H1 (cell line): ENCODE measurements around the gene COMMD7. TPM values are rescaled to one million over a fixed set of nuclear protein-coding genes. Genes with fewer than 3 reads are reported as not detected.

ENCODE experiments used
- CTCF ChIA-PET: fragments of 300-600 bp; sonication (Branson Sonifier 250); formaldehyde crosslinking; loops from one replicate; lab custom pipeline; 2021; ENCODE audit not compliant: partially characterized antibody; lab: Charles Lee
- POLR2A ChIA-PET: fragments of 300-600 bp; sonication (Branson Sonifier 250); formaldehyde crosslinking; loops from one replicate; lab custom pipeline; 2021; ENCODE audit warnings: inconsistent platforms; ENCODE audit not compliant: partially characterized antibody; lab: Charles Lee
- DNase-seq, 2 experiments: peaks; one replicate each; pipeline versions ENCODE4 v3.0.0 to v3.0.0-alpha.2; 2010 to 2022; ENCODE audit warnings: low spot score in 2 of 2, low read depth in 1 of 2, mixed read lengths in 1 of 2
- FAIRE-seq: peaks from 2 replicates; lab custom pipeline; 2011; peaks lifted over from hg19 to GRCh38; lab: Jason Lieb, UNC
- H2AFZ ChIP-seq: 2 replicates; pipeline ENCODE4 v1.8.1; 2012; ENCODE audit warnings: low read length, inconsistent platforms
- H2AK5ac ChIP-seq: 2 replicates; pipeline ENCODE4 v1.6.1; 2013; ENCODE audit warnings: low read depth, low read length
- H2BK120ac ChIP-seq: replicated peaks from 2 replicates; pipeline ENCODE3; 2013; ENCODE audit warnings: low read depth, low read length, inconsistent platforms
- H2BK12ac ChIP-seq: 2 replicates; pipeline ENCODE4 v1.6.1; 2013; ENCODE audit warnings: low read depth, low read length
- H2BK15ac ChIP-seq: 2 replicates; pipeline ENCODE4 v1.6.1; 2013; ENCODE audit warnings: low read length
- H2BK20ac ChIP-seq: 2 replicates; pipeline ENCODE4 v1.6.1; 2013; ENCODE audit warnings: low read length
- H2BK5ac ChIP-seq: 2 replicates; pipeline ENCODE4 v1.6.1; 2013; ENCODE audit warnings: low read depth, low read length
- H3K14ac ChIP-seq: 2 replicates; pipeline ENCODE4 v1.6.1; 2013; ENCODE audit warnings: inconsistent platforms; ENCODE audit not compliant: insufficient read length
- H3K18ac ChIP-seq: 2 replicates; pipeline ENCODE4 v1.6.1; 2013; ENCODE audit warnings: low read length; ENCODE audit errors: extremely low read depth
- H3K23ac ChIP-seq: 2 replicates; pipeline ENCODE4 v1.6.1; 2013; ENCODE audit warnings: inconsistent platforms; ENCODE audit not compliant: insufficient read length
- H3K23me2 ChIP-seq: 2 replicates; pipeline ENCODE4 v1.6.1; 2013; ENCODE audit warnings: low read depth, low read length
- H3K27ac ChIP-seq: 2 replicates; pipeline ENCODE4 v1.6.1; 2011; ENCODE audit warnings: low read depth, low read length, inconsistent platforms
- H3K27me3 ChIP-seq, 4 experiments: replicated peaks in 1 of 4; 1 replicate in 1 of 4; 2 replicates in 3 of 4; pipeline versions ENCODE4 v1.6.1 to v1.8.1; 2011 to 2013; ENCODE audit warnings: low read length in 3 of 4, mild to moderate bottlenecking in 3 of 4, inconsistent platforms in 2 of 4, mixed read lengths in 2 of 4, moderate library complexity in 1 of 4; ENCODE audit not compliant: control insufficient read depth in 3 of 4, insufficient read depth in 3 of 4; ENCODE audit errors: extremely low read depth in 1 of 4
- H3K36me3 ChIP-seq, 4 experiments: 2 replicates each; pipeline versions ENCODE4 v1.6.1 to v1.8.1; 2011 to 2013; ENCODE audit warnings: mild to moderate bottlenecking in 4 of 4, low read length in 3 of 4, moderate library complexity in 2 of 4, control low read depth in 1 of 4, inconsistent platforms in 1 of 4; ENCODE audit not compliant: insufficient read depth in 4 of 4, control insufficient read depth in 2 of 4
- H3K4ac ChIP-seq: replicated peaks from 2 replicates; pipeline ENCODE3; 2013; ENCODE audit warnings: low read length, low read depth, mixed read lengths, inconsistent platforms; ENCODE audit not compliant: insufficient read length
- H3K4me1 ChIP-seq, 4 experiments: replicated peaks in 1 of 4; 1 replicate in 1 of 4; 2 replicates in 3 of 4; pipeline versions ENCODE4 v1.6.1 to v1.8.1; 2011 to 2013; ENCODE audit warnings: low read length in 3 of 4, inconsistent platforms in 2 of 4, mixed read lengths in 1 of 4; ENCODE audit not compliant: insufficient read depth in 4 of 4, control insufficient read depth in 3 of 4
- H3K4me2 ChIP-seq, 2 experiments: 2 replicates each; pipeline versions ENCODE4 v1.6.1 to v1.8.1; 2011 to 2013; ENCODE audit warnings: low read depth in 2 of 2, low read length in 2 of 2, control low read depth in 1 of 2, inconsistent platforms in 1 of 2, mild to moderate bottlenecking in 1 of 2; ENCODE audit not compliant: insufficient read depth in 1 of 2
- H3K4me3 ChIP-seq, 4 experiments: fragments of 200-600, 300-600 bp in 1 of 4; sonication (generic), shearing (Covaris generic), sonication (Bioruptor Twin) in 1 of 4; 2 replicates each; pipeline versions ENCODE4 v1.5.1 to v1.8.1; 2011 to 2016; ENCODE audit warnings: low read length in 4 of 4, low read depth in 3 of 4, control low read depth in 2 of 4, inconsistent platforms in 2 of 4, mild to moderate bottlenecking in 2 of 4, mixed read lengths in 1 of 4, moderate library complexity in 1 of 4; ENCODE audit not compliant: insufficient read depth in 2 of 4; ENCODE audit errors: extremely low read depth in 1 of 4
- H3K56ac ChIP-seq: replicated peaks from 2 replicates; pipeline ENCODE3; 2013; ENCODE audit warnings: low read depth, mild to moderate bottlenecking, mixed read lengths, low read length, inconsistent platforms; ENCODE audit not compliant: insufficient read length
- H3K79me1 ChIP-seq: 2 replicates; pipeline ENCODE4 v1.6.1; 2013; ENCODE audit warnings: low read depth, low read length, control low read depth
- H3K79me2 ChIP-seq, 2 experiments: 2 replicates each; pipeline versions ENCODE4 v1.6.1 to v1.8.1; 2012 to 2013; ENCODE audit warnings: low read length in 2 of 2, mild to moderate bottlenecking in 2 of 2, inconsistent platforms in 1 of 2; ENCODE audit not compliant: insufficient read depth in 2 of 2, control insufficient read depth in 1 of 2
- H3K9ac ChIP-seq, 4 experiments: replicated peaks in 1 of 4; 1 replicate in 1 of 4; 2 replicates in 3 of 4; pipeline versions ENCODE4 v1.6.1 to v1.8.1; 2011 to 2013; ENCODE audit warnings: low read depth in 3 of 4, low read length in 3 of 4, control low read depth in 2 of 4, mild to moderate bottlenecking in 2 of 4, moderate library complexity in 2 of 4, inconsistent platforms in 1 of 4; ENCODE audit errors: extremely low read depth in 1 of 4
- H3K9me3 ChIP-seq, 2 experiments: 2 replicates each; pipeline versions ENCODE4 v1.6.1 to v1.8.1; 2012 to 2013; ENCODE audit warnings: mild to moderate bottlenecking in 2 of 2, moderate library complexity in 2 of 2, control low read depth in 1 of 2, inconsistent platforms in 1 of 2, low read depth in 1 of 2, low read length in 1 of 2, mixed read lengths in 1 of 2; ENCODE audit not compliant: insufficient read depth in 2 of 2
- H4K20me1 ChIP-seq, 2 experiments: replicated peaks in 1 of 2; 2 replicates each; pipeline versions ENCODE3 to v1.8.1; 2011 to 2013; ENCODE audit warnings: inconsistent platforms in 2 of 2, low read length in 2 of 2, mild to moderate bottlenecking in 1 of 2; ENCODE audit not compliant: insufficient read depth in 2 of 2, control insufficient read depth in 1 of 2
- H4K5ac ChIP-seq: 2 replicates; pipeline ENCODE4 v1.6.1; 2013; ENCODE audit warnings: low read length, low read depth, mixed read lengths, inconsistent platforms; ENCODE audit not compliant: insufficient read length
- H4K8ac ChIP-seq: 2 replicates; pipeline ENCODE4 v1.8.0; 2013; ENCODE audit warnings: mild to moderate bottlenecking, moderate library complexity, low read length, inconsistent platforms; ENCODE audit not compliant: insufficient read depth; ENCODE audit errors: extremely low read depth
- H4K91ac ChIP-seq: replicated peaks from 2 replicates; pipeline ENCODE3; 2013; ENCODE audit warnings: low read length, mixed read lengths, inconsistent platforms; ENCODE audit not compliant: insufficient read length
- KDM5A ChIP-seq: fragments of 200-600 bp; IDR thresholded peaks from 2 replicates; pipeline ENCODE4 v1.7.1; 2012; ENCODE audit warnings: mild to moderate bottlenecking, low read length, inconsistent platforms, mixed read lengths
- polyA plus RNA-seq, 7 experiments: library from polyadenylated mRNA; depleted of rRNA in 3 of 7; stranded (reverse) in 5 of 7; unstranded in 2 of 7; fragments of >200 nt in 5 of 7; fragments of 200-250 nt in 2 of 7; gene quantifications; 1 replicate in 5 of 7; 2 replicates in 1 of 7; 4 replicates in 1 of 7; pipeline versions ENCODE4 v1.2.1 to v1.2.3, GENCODE V29; 2011 to 2013; ENCODE audit warnings: missing spikeins in 2 of 7, mixed read lengths in 2 of 7
- total RNA-seq: library from RNA; stranded (reverse); fragmentation: NEBNext Ultra II Directional; extraction: Animal tissue kit (Norgen Biotek cat#: 25700); gene quantifications from 2 replicates; pipeline ENCODE4 v1.2.1, GENCODE V29; 2021

The COMMD7 gene
- total and polyA plus RNA-seq, 2 of the 8 experiments (the other 6 are each of a cell fraction or from before 2014, with no cell fraction given), result 39.4 to 48.9 TPM

DNA sequence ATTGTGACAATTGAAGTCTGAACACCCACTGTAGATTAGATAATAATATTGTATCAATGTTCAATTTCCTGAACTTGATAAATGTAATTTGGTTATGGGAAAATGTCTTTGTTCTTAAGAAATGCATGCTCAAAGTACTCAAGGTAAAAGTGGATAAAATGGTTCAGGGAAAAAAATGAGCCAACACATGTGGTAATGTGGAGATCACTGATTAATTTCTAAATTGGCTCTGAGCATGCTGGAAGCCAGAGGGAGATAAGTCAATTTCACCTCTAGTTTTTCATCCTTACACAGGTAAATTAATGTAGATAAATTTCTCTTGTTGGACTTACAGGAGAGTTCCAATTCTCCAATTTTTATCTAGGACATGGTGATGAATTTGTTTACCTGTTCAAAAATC, 8.0 kb upstream of the COMMD7 start:
- FAIRE-seq (no peak), DNase-seq (no peak)
- peak overlapping the region; percentile 80 for H3K27ac ChIP-seq
- no peaks in the 10 kb centered on the region for H3K79me1 ChIP-seq
- H3K56ac ChIP-seq, result peak overlapping the region; percentile 77
- ChIA-PET CTCF (interaction anchor here (0.7 kb wide), 1 partner anchor 9 kb away, joined by 3 read pairs; the partner anchor contains the start of gene COMMD7), POLR2A (interaction anchor here (1.3 to 1.6 kb wide), 3 partner anchors 9 to 14 kb away, joined by 7 to 12 read pairs (median 12); partner anchors contain the start of gene DNMT3B)
- H3K4me2 ChIP-seq, result peak overlapping the region; percentile 12 to 52
- peak overlapping the region; percentile 75; the same call in 1 of the 2 replicates for H3K18ac ChIP-seq
- peak overlapping the region; percentile 98; the same call in 1 of the 2 replicates for H2BK5ac ChIP-seq
- peak overlapping the region; percentile 89 for H3K4ac ChIP-seq
- 0 out of 4 replicates have a peak, but pooled peaks cover 0 to 1% of the 10 kb centered on the region in 2 experiments for H3K79me2 ChIP-seq
- H4K91ac ChIP-seq, result peak overlapping the region; percentile 91
- peaks cover 18 to 29% (median 27%) of the 10 kb centered on the region in 4 experiments for H3K4me1 ChIP-seq
- no peak overlapping the region for H2AFZ ChIP-seq
- H2AK5ac ChIP-seq, result no peak overlapping the region
- H3K14ac ChIP-seq, result no peak overlapping the region
- H3K36me3 ChIP-seq, result no peaks in the 10 kb centered on the region
- H3K4me3 ChIP-seq, result peak overlapping the region in 1 of 4 experiments; percentile 35; a peak in 2 of 8 replicates
- peak overlapping the region; percentile 93; the same call in 1 of the 2 replicates for H2BK20ac ChIP-seq
- no peaks in the 10 kb centered on the region for H4K20me1 ChIP-seq
- H2BK120ac ChIP-seq, result peak overlapping the region; percentile 100
- peak overlapping the region; percentile 97 for H4K5ac ChIP-seq
- no peaks in the 10 kb centered on the region for H3K27me3 ChIP-seq
- TF ChIP-seq KDM5A, result no peak
- no peak overlapping the region for H2BK15ac ChIP-seq
- no peak overlapping the region; the same call in 1 of the 2 replicates for H2BK12ac ChIP-seq
- peaks cover 1% of the 10 kb centered on the region; the same call in 1 of the 2 replicates for H3K23me2 ChIP-seq
- H3K9ac ChIP-seq, result no peak overlapping the region; a peak in 1 of 7 replicates
- no peaks in the 10 kb centered on the region for H3K9me3 ChIP-seq
- no peak overlapping the region for H3K23ac ChIP-seq
- no peak overlapping the region for H4K8ac ChIP-seq
